ENCODE measurements around the gene CYP4F12. TPM values are rescaled to one million over a fixed set of nuclear protein-coding genes. Genes with fewer than 3 reads are reported as not detected.

Gene CYP4F12
- total and polyA plus RNA-seq, 2 of the 8 experiments (the other 6 are each of a cell fraction or from before 2014, with no cell fraction given) = not detected

DNA sequence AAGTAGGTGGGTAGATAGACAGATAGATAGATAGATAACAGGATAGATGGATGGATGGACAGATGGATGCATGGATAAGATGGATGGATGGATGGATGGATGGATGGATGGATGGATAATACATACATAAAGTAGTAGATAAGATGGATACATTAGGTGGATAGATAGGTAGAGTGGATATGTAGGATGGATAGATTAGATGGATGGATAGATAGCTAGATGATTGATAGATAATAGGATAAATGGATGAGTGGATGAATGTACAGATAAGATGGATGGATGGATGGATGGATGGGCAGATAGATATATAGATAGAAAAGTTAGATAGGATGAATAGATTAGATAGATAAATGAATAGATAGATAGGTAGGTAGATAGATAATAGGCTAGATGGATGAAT, 30.1 kb upstream of the CYP4F12 start:
- Histone ChIP-seq H3K14ac (ENCODE audit: insufficient read length) (no peak overlapping the region), H3K56ac (replicated peaks; ENCODE audit: insufficient read length, low read depth, low read length) (no peak overlapping the region), H3K23me2 (ENCODE audit: low read depth, low read length) (peaks cover 4% of the 10 kb centered on the region; the same call in 1 of the 2 replicates), H2BK12ac (ENCODE audit: low read depth, low read length) (no peak overlapping the region), H2BK120ac (replicated peaks; ENCODE audit: low read depth, low read length) (no peak overlapping the region), H3K4me2 (ENCODE audit: insufficient read depth in 1 of 2, low read depth in 2 of 2, low read length in 2 of 2) (no peak overlapping the region), H3K27ac (ENCODE audit: low read depth, low read length) (no peak overlapping the region), H3K4me3 (ENCODE audit: extremely low read depth in 1 of 4, insufficient read depth in 2 of 4, low read depth in 3 of 4, low read length in 4 of 4) (no peak overlapping the region), H3K23ac (ENCODE audit: insufficient read length) (no peak overlapping the region), H4K8ac (ENCODE audit: extremely low read depth, insufficient read depth, low read length) (no peak overlapping the region), H2AK5ac (ENCODE audit: low read depth, low read length) (no peak overlapping the region), H4K20me1 (replicated peaks in 1 of 2; ENCODE audit: control insufficient read depth in 1 of 2, insufficient read depth in 2 of 2, low read length in 2 of 2) (no peaks in the 10 kb centered on the region), H4K5ac (ENCODE audit: insufficient read length, low read depth, low read length) (no peak overlapping the region), H3K9ac (replicated peaks in 1 of 4; ENCODE audit: extremely low read depth in 1 of 4, low read depth in 3 of 4, low read length in 3 of 4) (no peak overlapping the region), H3K79me1 (ENCODE audit: low read depth, low read length) (no peaks in the 10 kb centered on the region; the same call in 1 of the 2 replicates), H3K9me3 (ENCODE audit: insufficient read depth in 2 of 2, low read depth in 1 of 2, low read length in 1 of 2) (peaks cover 78 to 91% of the 10 kb centered on the region in 2 experiments), H2BK5ac (ENCODE audit: low read depth, low read length) (no peak overlapping the region), H3K79me2 (ENCODE audit: control insufficient read depth in 1 of 2, insufficient read depth in 2 of 2, low read length in 2 of 2) (no peaks in the 10 kb centered on the region), H2AFZ (ENCODE audit: low read length) (no peak overlapping the region), H3K18ac (ENCODE audit: extremely low read depth, low read length) (no peak overlapping the region), H4K91ac (replicated peaks; ENCODE audit: insufficient read length, low read length) (no peak overlapping the region), H3K4me1 (replicated peaks in 1 of 4; ENCODE audit: control insufficient read depth in 3 of 4, insufficient read depth in 4 of 4, low read length in 3 of 4) (no peaks in the 10 kb centered on the region), H3K27me3 (replicated peaks in 1 of 4; ENCODE audit: control insufficient read depth in 3 of 4, extremely low read depth in 1 of 4, insufficient read depth in 3 of 4, low read length in 3 of 4) (no peaks in the 10 kb centered on the region), H2BK20ac (ENCODE audit: low read length) (no peak overlapping the region), H3K36me3 (ENCODE audit: control insufficient read depth in 2 of 4, insufficient read depth in 4 of 4, low read length in 3 of 4) (no peaks in the 10 kb centered on the region; a peak in 1 of 8 replicates), H2BK15ac (ENCODE audit: low read length) (no peak overlapping the region), H3K4ac (replicated peaks; ENCODE audit: insufficient read length, low read depth, low read length) (no peak overlapping the region)
- FAIRE-seq (no peak), DNase-seq (ENCODE audit: low read depth in 1 of 2, low spot score in 2 of 2) (no peak)
- POLR2A ChIA-PET (ENCODE audit: partially characterized antibody) = no interaction called here
- CTCF ChIA-PET (ENCODE audit: partially characterized antibody) = no interaction called here
- TF ChIP-seq ZNF274 (IDR thresholded peaks at IDR 0.05; ENCODE audit: borderline replicate concordance, extremely low read depth, low read length) (no peak), SUZ12 (IDR thresholded peaks at IDR 0.05; ENCODE audit: low read length) (no peak), MAX (IDR thresholded peaks at IDR 0.05) (no peak), MAFK (IDR thresholded peaks at IDR 0.05; ENCODE audit: low read depth, low read length) (no peak), YY1 (IDR thresholded peaks at IDR 0.05; ENCODE audit: low read depth, low read length) (no peak), TCF12 (IDR thresholded peaks at IDR 0.05; ENCODE audit: low read depth, low read length) (no peak), BRCA1 (IDR thresholded peaks at IDR 0.05; ENCODE audit: low read depth, low read length) (no peak), SIN3A (conservative IDR thresholded peaks at IDR 0.05 in 1 of 2, IDR thresholded peaks at IDR 0.05 in 1 of 2; ENCODE audit: low read depth in 1 of 2, low read length in 2 of 2) (no peak), RBBP5 (IDR thresholded peaks at IDR 0.05; ENCODE audit: borderline replicate concordance, low read depth, low read length) (no peak), SIX5 (IDR thresholded peaks at IDR 0.05; ENCODE audit: low read depth, low read length) (no peak), KDM1A (IDR thresholded peaks at IDR 0.05; ENCODE audit: borderline replicate concordance, low read length) (no peak)
- TF ChIP-seq, protein P1, sequence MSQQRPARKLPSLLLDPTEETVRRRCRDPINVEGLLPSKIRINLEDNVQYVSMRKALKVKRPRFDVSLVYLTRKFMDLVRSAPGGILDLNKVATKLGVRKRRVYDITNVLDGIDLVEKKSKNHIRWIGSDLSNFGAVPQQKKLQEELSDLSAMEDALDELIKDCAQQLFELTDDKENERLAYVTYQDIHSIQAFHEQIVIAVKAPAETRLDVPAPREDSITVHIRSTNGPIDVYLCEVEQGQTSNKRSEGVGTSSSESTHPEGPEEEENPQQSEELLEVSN (IDR thresholded peaks at IDR 0.05) = no peak
